ENCODE measurements around the gene MAP3K7.

Gene MAP3K7

DNA sequence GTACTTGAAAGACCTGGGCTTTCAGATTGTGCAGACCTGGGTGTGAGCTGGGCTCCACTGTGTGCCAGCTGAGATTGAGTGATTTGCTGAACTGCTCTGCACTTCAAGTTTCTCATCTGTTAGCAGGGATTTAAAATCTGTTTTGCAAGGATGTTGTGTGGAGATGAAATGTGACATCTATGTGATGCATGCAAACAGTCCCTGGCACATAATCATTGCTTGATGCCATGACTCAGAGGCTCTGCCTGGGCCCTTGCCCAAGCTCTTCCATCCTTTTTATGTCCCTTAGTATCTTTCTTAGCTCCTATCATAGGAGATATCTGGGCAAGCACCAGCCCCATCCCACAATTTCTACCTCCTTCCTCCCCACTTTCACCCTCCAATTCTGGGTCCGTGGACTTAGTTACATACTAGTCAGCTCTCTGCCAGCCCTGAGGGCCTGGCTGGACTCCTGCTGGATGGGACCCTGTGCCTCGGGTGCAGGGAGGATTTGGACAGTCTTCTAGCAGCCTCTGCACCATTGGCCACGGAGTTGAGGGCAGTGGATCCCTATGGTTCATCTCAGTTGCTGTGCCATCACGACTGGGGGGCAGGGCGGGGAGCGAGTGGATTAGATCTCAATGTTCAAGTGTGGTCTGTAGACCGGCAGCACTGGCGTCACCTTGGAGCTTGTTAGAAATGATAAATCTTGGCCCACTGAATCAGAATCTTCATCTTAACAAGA is 103.6 kb downstream of the MAP3K7 start:
- no peak for DNase-seq

DNA sequence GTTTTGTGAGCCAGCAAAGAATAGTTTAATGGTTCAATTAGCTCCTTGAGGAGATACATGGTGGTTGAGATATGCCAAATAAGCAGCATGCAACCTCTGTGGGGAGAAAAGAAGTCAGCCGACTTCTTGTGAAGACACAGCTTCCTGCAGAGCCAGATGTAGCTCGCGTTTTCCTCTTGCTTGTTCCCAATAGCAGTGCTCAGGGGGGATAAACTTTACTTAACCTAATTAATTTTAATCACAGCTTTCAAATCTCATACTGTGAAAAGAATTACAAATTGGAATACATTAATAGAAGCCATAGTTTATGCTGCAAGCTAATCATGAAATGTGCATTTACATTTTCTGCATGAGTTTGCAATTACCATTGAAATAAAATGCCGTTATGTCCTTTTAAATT is 106.2 kb downstream of the MAP3K7 start:
- no peak for DNase-seq

GRCh38 chr6:90479603-90479926 is 107.3 kb downstream of the MAP3K7 start:
- DNase-seq = no peak

DNA sequence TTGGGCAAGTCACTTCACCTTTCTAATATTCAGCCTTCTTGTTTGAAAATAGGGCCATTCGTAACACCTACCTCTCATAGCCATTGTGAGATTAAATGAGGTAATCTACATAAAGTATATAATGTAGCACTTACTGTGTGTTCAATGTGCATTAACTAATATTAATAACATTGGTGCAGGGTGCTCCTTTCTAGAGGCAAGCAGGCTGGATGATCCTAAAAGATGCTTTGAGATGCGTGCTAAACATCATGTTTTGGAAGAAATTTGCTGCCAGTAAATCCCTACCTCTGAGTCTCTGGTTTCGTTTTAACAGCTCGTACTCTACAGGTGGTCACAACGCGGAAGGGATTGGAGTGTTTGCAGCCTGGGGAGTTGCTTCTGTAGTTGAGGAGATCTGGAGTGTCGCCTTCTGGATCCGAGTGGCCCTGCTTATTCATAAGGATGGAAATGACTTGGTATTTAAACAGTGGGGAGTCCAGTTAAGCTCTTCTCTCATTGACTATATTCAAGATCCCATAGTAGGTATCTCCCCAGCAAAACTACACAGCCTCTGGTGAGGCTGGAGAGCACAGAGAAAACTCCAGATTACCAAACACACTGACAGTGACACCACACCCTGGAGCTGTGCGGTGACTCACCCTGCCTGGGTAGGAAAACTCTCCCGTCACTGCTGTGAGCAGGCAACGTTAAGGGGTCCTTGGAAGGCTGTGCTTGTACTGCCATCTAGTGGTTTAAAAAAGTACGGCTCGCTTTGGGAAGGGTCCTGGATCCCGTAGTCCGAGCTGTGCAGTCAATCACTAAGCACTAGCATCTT is 107.9 kb downstream of the MAP3K7 start:
- DNase-seq = peak; percentile 32

DNA sequence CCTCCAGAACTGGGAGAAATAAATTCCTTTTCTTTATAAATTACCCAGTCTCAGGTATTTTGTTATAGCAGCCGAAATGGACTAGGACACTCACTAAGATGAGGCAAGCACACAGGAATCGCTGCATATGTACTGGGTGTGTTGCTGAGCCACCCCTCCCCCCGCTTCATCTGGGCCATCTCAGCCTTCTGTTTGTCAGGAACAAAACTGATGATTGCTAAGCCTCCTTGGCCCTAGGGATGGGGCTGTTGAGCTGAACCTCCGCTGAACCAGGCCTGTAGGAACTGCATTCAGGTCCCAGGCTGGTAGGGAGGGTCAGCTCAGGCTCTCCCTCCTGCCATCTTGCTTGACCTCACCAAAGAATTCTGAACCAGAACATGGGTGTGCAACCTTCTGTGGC is 108.6 kb downstream of the MAP3K7 start:
- no peak for DNase-seq

DNA sequence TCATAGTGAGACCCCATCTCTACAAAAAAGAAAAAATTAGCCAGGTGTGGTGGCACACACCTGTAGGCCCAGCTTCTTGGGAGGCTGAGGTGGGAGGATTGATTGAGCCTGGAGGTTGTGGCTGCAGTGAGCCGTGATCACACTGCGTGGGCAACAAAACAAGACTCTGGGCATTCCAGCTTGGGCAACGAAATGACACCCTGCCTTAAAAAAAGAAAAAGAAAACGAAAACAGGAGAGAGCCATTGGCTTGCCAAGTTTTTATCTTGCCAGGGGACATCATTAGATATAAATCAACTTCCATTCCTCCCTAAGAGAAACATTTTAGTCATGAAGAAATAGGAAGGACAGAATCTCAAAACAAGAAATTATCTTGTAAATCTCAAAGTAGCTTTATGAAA is 109.5 kb downstream of the MAP3K7 start:
- DNase-seq = no peak

GRCh38 chr6:90472716-90473115 is 114.2 kb downstream of the MAP3K7 start:
- DNase-seq = no peak

GRCh38 chr6:90471263-90471662 is 115.6 kb downstream of the MAP3K7 start:
- DNase-seq = no peak

GRCh38 chr6:90469906-90470305 is 117.0 kb downstream of the MAP3K7 start:
- DNase-seq = no peak

GRCh38 chr6:90468859-90469258 is 118.0 kb downstream of the MAP3K7 start:
- DNase-seq = no peak

- DNase-seq = no peak
Observed at GRCh38 chr6:90468080-90468479, 118.8 kb downstream of the MAP3K7 start.

DNA sequence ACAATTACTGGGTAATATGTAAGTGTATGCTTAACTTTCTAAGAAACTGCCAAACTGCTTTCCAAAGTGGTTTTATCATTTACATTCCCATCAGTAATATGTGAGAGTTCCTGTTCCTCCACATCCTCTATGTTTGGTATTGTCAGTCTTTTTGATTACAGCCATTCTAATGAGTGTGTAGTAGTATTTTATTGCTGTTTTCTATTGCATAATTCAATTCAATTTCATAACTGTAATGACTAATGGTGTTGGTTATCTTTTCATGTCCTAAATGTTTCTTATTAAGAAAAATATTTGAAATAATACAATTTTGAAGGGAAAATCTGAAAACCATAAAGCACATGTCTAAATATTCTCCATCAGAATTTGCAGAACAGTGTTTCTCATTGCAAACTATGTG is 119.3 kb downstream of the MAP3K7 start:
- no peak for DNase-seq

DNA sequence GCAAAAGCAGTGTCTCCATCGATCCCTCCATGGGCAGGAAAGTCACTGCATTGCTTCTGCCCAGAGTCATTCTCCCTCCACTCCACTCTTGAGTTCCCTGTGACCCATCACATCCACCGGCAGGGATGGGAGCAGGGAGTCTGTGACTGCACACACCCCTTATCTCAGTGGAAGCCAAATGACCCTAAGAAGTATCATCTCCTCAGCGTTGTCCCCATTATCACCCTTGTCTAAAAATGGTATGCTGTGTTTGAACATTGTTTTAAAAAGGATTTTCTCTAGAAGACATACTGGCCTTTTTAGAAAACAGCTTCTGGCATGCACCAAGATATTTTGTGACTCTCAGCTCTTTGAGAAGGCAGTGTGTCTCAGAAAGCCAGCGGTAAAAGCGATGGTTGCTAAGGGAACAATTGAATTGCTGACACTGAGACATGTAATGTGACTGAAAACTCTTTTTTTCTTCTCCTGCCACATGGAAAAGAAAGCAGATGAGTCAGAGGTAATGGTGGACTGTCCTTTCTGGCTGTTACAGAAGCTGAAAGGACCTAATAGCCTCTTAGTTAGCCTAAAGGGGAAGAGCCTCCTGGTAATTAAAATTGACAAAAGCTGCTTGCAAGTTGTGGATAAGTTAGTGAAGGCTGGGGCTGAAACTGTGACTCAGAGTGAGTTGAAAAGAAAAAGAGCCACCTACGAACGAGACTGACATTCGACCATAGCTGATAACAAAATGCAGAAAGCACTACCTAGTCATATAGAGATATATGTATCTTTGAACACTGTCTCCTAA is 120.5 kb downstream of the MAP3K7 start:
- no peak for DNase-seq

- no peak for DNase-seq
Observed at GRCh38 chr6:90465686-90466085, 121.2 kb downstream of the MAP3K7 start.

DNA sequence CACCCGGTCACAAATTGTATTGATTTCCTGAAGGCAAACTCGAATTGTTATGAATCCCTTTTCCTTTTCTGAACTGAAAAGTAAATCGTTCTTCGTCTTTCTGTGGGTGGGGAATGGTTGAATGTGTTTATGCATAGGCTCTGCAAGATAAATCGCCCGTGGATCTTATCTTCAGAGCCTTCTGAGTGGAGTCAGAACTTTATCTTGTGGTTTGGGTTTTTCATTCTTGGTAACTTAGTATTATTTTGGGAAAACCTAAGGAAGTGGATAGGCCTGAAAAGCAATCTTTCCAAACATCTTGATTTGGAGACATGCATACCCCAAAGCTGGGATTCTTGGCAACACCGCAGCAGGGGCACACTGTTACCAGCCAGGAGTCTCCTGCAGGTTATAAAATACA is 122.4 kb downstream of the MAP3K7 start:
- no peak for DNase-seq

- DNase-seq = no peak
Observed at GRCh38 chr6:90463874-90464273, 123.0 kb downstream of the MAP3K7 start.

All from NCI-H187 treated with DMSO at 0.1 percent for 48 hours (cell line).